WTC11 (cell line): ENCODE data around the gene NXPE3. TPM values are rescaled to one million over a fixed set of nuclear protein-coding genes. Genes with fewer than 3 reads are reported as not detected.
A peak's percentile ranks its signal among the peaks of the same experiment; 100 is the strongest.

Experiments used
- ATAC-seq: fragments of 200-7000 bp; cut with Tn5 transposase; 2 replicates; pipeline ENCODE4 v1.10.0; 2021; ENCODE audit warnings: mild to moderate bottlenecking, moderate library complexity
- CTCF ChIA-PET: fragments of 300-600 bp; sonication (Branson Sonifier 250); formaldehyde crosslinking; loops from one replicate; lab custom pipeline; 2021; ENCODE audit warnings: antibody characterized with exemption; lab: Charles Lee
- POLR2A ChIA-PET: fragments of 350-600 bp; sonication (Branson Sonifier 250); formaldehyde crosslinking; loops from one replicate; lab custom pipeline; 2021; ENCODE audit warnings: antibody characterized with exemption; lab: Charles Lee
- DNase-seq: peaks from one replicate; pipeline ENCODE4 v3.0.0; 2021; ENCODE audit warnings: low spot score
- H3K27ac Mint-ChIP-seq: 2 replicates; pipeline ENCODE4 v1.8.0; 2021; ENCODE audit warnings: mixed read lengths
- H3K27me3 Mint-ChIP-seq: 2 replicates; pipeline ENCODE4 v1.8.0; 2021; ENCODE audit warnings: low read depth, mild to moderate bottlenecking, moderate library complexity, mixed read lengths
- H3K36me3 Mint-ChIP-seq: 2 replicates; pipeline ENCODE4 v1.8.0; 2021; ENCODE audit warnings: mixed read lengths
- H3K4me1 Mint-ChIP-seq: 2 replicates; pipeline ENCODE4 v1.8.0; 2022; ENCODE audit warnings: mixed read lengths
- H3K4me3 Mint-ChIP-seq: 2 replicates; pipeline ENCODE4 v1.8.0; 2021; ENCODE audit warnings: mild to moderate bottlenecking, moderate library complexity, mixed read lengths
- H3K9me3 Mint-ChIP-seq: 2 replicates; pipeline ENCODE4 v1.8.0; 2021; ENCODE audit warnings: mixed read lengths
- CREM ChIP-seq: sonication (generic); formaldehyde crosslinking; IDR thresholded peaks from 2 replicates; pipeline ENCODE4 v1.8.1; 2022; ENCODE audit warnings: mild to moderate bottlenecking, missing genetic modification reagents, moderate library complexity
- JAZF1 ChIP-seq: fragments of 250-450 bp; sonication (Bioruptor Pico); IDR thresholded peaks from 2 replicates; pipeline ENCODE4 v1.9.0; 2021; ENCODE audit warnings: moderate library complexity, mild to moderate bottlenecking, inconsistent platforms
- NFE2L1 ChIP-seq: sonication (generic); formaldehyde crosslinking; IDR thresholded peaks from 2 replicates; pipeline ENCODE4 v1.8.1; 2023; ENCODE audit warnings: missing genetic modification reagents
- OVOL2 ChIP-seq: fragments of 250-450 bp; sonication (Bioruptor Pico); IDR thresholded peaks from 2 replicates; pipeline ENCODE4 v1.9.0; 2021; ENCODE audit warnings: mild to moderate bottlenecking, borderline replicate concordance
- TEAD1 ChIP-seq: sonication (generic); formaldehyde crosslinking; IDR thresholded peaks from 2 replicates; pipeline ENCODE4 v1.8.0; 2022; ENCODE audit warnings: mild to moderate bottlenecking, missing genetic modification reagents
- ZBTB21 ChIP-seq: sonication (generic); formaldehyde crosslinking; IDR thresholded peaks from 2 replicates; pipeline ENCODE4 v1.8.1; 2023; ENCODE audit warnings: mild to moderate bottlenecking, missing genetic modification reagents, borderline replicate concordance
- ZNF121 ChIP-seq: sonication (generic); formaldehyde crosslinking; IDR thresholded peaks from 2 replicates; pipeline ENCODE4 v1.8.0; 2023; ENCODE audit warnings: missing genetic modification reagents
- ZNF317 ChIP-seq: sonication (generic); formaldehyde crosslinking; IDR thresholded peaks from 2 replicates; pipeline ENCODE4 v1.8.1; 2023; ENCODE audit warnings: low read depth, mild to moderate bottlenecking, moderate library complexity, missing genetic modification reagents, borderline replicate concordance
- ZNF396 ChIP-seq: fragments of 250-450 bp; sonication (Bioruptor Pico); IDR thresholded peaks from 2 replicates; pipeline ENCODE4 v1.8.0; 2021; ENCODE audit warnings: mild to moderate bottlenecking, moderate library complexity, borderline replicate concordance
- total RNA-seq: library from RNA; stranded (reverse); gene quantifications from 3 replicates; pipeline ENCODE4 v1.2.3, GENCODE V29; 2021
- TF ChIP-seq, protein P1 (sequence below): sonication (generic); formaldehyde crosslinking; IDR thresholded peaks from 2 replicates; pipeline ENCODE4 v1.8.0; 2023; ENCODE audit warnings: missing genetic modification reagents, mild to moderate bottlenecking, borderline replicate concordance
- TF ChIP-seq, protein P2 (sequence below): fragments of 200-600 bp; IDR thresholded peaks from 2 replicates; pipeline ENCODE4 v1.8.0; 2022; ENCODE audit warnings: antibody characterized with exemption
- TF ChIP-seq, protein P3 (sequence below): sonication (generic); formaldehyde crosslinking; IDR thresholded peaks from 2 replicates; pipeline ENCODE4 v1.8.0; 2022; ENCODE audit warnings: mild to moderate bottlenecking, missing genetic modification reagents
- TF ChIP-seq, protein P4 (sequence below): fragments of 250-450 bp; sonication (Bioruptor Pico); IDR thresholded peaks from 2 replicates; pipeline ENCODE4 v1.9.0; 2021; ENCODE audit warnings: mild to moderate bottlenecking, borderline replicate concordance
- TF ChIP-seq, protein P5 (sequence below): sonication (generic); formaldehyde crosslinking; conservative IDR thresholded peaks from 2 replicates; pipeline ENCODE4 v1.8.1; 2022; ENCODE audit warnings: mild to moderate bottlenecking, missing genetic modification reagents
- TF ChIP-seq, protein P6 (sequence below): sonication (generic); formaldehyde crosslinking; IDR thresholded peaks from 2 replicates; pipeline ENCODE4 v1.8.1; 2022; ENCODE audit warnings: missing genetic modification reagents, borderline replicate concordance

The NXPE3 gene
- total RNA-seq, 1 experiment from 2014 or later = 13.9 TPM

DNA sequence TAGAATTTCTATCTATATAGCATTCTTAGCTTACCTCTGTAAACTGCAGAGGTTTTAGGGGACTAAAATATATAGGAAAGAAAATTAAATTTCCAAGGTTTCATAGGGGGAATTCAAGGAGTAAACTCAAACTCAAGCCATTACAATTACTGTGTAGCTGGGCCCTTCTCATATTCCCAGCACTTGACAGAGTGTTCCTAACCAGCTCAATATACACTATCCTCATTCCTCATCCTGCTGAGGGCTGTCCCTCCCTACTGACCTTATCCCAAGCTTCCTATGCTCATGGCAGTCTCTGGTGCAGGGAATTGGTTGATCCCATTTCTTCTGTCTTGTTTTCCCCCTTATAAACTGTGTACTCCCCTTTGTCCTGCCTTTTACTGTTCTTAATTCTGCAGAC is 33.9 kb downstream of the NXPE3 start (continued):
- TF ChIP-seq, protein P1, sequence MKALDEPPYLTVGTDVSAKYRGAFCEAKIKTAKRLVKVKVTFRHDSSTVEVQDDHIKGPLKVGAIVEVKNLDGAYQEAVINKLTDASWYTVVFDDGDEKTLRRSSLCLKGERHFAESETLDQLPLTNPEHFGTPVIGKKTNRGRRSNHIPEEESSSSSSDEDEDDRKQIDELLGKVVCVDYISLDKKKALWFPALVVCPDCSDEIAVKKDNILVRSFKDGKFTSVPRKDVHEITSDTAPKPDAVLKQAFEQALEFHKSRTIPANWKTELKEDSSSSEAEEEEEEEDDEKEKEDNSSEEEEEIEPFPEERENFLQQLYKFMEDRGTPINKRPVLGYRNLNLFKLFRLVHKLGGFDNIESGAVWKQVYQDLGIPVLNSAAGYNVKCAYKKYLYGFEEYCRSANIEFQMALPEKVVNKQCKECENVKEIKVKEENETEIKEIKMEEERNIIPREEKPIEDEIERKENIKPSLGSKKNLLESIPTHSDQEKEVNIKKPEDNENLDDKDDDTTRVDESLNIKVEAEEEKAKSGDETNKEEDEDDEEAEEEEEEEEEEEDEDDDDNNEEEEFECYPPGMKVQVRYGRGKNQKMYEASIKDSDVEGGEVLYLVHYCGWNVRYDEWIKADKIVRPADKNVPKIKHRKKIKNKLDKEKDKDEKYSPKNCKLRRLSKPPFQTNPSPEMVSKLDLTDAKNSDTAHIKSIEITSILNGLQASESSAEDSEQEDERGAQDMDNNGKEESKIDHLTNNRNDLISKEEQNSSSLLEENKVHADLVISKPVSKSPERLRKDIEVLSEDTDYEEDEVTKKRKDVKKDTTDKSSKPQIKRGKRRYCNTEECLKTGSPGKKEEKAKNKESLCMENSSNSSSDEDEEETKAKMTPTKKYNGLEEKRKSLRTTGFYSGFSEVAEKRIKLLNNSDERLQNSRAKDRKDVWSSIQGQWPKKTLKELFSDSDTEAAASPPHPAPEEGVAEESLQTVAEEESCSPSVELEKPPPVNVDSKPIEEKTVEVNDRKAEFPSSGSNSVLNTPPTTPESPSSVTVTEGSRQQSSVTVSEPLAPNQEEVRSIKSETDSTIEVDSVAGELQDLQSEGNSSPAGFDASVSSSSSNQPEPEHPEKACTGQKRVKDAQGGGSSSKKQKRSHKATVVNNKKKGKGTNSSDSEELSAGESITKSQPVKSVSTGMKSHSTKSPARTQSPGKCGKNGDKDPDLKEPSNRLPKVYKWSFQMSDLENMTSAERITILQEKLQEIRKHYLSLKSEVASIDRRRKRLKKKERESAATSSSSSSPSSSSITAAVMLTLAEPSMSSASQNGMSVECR (CRISPR knock-in tag) = no peak

DNA sequence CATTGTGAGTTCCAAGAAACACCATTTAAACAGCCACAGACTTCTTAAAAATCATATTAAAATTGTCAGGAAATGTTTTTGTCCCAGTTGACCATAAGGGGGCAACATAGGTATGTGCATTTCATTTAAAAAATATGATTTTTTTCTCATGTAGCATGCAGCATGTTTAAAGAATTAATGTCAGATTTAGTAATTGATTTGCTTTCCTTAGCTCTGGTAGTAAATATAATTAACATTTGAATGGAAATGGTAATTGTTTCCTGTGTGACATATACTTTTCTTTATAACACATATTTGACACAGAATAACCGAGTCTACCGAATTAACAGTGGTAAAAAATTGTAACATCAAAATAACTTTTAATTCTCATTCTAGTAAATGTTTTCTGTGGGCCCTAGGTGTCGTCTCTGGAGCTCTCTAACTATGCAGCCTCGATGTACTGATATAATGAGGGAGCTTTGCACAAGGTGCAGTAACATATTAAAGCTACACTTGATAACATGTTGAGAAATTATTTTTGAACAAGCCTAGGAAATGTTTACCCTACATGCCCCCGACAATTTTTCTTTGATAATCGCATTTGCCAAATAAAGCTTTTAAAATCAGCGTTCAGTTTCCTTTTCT is 34.9 kb downstream of the NXPE3 start:
- DNase-seq (no peak), ATAC-seq (no peak)
- ChIA-PET POLR2A (no interaction called here), CTCF (interaction anchor here (0.5 to 1.5 kb wide), 4 partner anchors 11 to 415 kb away, joined by 3 to 6 read pairs (median 4); no protein-coding TSS in a partner anchor)
- Mint-ChIP-seq H3K27ac (no peak overlapping the region), H3K27me3 (no peaks in the 10 kb centered on the region), H3K4me3 (no peak overlapping the region), H3K9me3 (no peaks in the 10 kb centered on the region), H3K4me1 (peaks cover 10% of the 10 kb centered on the region), H3K36me3 (0 out of 2 replicates have a peak, but pooled peaks cover 4% of the 10 kb centered on the region)
- TF ChIP-seq, protein P2, sequence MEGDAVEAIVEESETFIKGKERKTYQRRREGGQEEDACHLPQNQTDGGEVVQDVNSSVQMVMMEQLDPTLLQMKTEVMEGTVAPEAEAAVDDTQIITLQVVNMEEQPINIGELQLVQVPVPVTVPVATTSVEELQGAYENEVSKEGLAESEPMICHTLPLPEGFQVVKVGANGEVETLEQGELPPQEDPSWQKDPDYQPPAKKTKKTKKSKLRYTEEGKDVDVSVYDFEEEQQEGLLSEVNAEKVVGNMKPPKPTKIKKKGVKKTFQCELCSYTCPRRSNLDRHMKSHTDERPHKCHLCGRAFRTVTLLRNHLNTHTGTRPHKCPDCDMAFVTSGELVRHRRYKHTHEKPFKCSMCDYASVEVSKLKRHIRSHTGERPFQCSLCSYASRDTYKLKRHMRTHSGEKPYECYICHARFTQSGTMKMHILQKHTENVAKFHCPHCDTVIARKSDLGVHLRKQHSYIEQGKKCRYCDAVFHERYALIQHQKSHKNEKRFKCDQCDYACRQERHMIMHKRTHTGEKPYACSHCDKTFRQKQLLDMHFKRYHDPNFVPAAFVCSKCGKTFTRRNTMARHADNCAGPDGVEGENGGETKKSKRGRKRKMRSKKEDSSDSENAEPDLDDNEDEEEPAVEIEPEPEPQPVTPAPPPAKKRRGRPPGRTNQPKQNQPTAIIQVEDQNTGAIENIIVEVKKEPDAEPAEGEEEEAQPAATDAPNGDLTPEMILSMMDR = peak; percentile 33
- no peak for TF ChIP-seq TEAD1 (CRISPR knock-in tag)

DNA sequence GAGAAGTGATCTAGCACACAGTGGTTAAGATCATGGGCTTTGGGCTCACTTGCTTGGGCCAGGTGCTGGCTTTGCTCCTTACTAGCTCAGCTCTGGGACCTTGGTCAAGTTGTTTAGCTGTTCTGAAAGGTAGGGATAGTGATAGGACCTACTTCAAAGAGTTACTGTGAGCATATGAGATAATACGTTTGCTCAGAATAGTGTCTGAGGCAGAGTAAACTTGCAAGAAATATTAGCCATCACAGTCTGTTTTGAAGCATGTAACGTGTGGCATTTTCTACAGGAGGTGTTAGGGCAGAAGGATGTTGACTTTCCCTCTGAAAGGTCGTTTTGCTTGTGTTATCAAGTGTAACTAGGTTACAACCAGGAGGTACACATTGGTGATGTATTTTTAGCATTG is 35.8 kb downstream of the NXPE3 start:
- no peak overlapping the region for H3K4me3 Mint-ChIP-seq
- H3K4me1 Mint-ChIP-seq = peaks cover 3% of the 10 kb centered on the region
- no peaks in the 10 kb centered on the region for H3K9me3 Mint-ChIP-seq
- TF ChIP-seq, protein P3, sequence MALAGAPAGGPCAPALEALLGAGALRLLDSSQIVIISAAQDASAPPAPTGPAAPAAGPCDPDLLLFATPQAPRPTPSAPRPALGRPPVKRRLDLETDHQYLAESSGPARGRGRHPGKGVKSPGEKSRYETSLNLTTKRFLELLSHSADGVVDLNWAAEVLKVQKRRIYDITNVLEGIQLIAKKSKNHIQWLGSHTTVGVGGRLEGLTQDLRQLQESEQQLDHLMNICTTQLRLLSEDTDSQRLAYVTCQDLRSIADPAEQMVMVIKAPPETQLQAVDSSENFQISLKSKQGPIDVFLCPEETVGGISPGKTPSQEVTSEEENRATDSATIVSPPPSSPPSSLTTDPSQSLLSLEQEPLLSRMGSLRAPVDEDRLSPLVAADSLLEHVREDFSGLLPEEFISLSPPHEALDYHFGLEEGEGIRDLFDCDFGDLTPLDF (CRISPR knock-in tag) = no peak
- TF ChIP-seq ZNF121 (CRISPR knock-in tag) (no peak), CREM (no peak), OVOL2 (CRISPR knock-in tag) (no peak), ZNF317 (CRISPR knock-in tag) (no peak), JAZF1 (CRISPR knock-in tag) (no peak), ZBTB21 (CRISPR knock-in tag) (no peak), ZNF396 (no peak), NFE2L1 (CRISPR knock-in tag) (no peak)
- TF ChIP-seq, protein P4, sequence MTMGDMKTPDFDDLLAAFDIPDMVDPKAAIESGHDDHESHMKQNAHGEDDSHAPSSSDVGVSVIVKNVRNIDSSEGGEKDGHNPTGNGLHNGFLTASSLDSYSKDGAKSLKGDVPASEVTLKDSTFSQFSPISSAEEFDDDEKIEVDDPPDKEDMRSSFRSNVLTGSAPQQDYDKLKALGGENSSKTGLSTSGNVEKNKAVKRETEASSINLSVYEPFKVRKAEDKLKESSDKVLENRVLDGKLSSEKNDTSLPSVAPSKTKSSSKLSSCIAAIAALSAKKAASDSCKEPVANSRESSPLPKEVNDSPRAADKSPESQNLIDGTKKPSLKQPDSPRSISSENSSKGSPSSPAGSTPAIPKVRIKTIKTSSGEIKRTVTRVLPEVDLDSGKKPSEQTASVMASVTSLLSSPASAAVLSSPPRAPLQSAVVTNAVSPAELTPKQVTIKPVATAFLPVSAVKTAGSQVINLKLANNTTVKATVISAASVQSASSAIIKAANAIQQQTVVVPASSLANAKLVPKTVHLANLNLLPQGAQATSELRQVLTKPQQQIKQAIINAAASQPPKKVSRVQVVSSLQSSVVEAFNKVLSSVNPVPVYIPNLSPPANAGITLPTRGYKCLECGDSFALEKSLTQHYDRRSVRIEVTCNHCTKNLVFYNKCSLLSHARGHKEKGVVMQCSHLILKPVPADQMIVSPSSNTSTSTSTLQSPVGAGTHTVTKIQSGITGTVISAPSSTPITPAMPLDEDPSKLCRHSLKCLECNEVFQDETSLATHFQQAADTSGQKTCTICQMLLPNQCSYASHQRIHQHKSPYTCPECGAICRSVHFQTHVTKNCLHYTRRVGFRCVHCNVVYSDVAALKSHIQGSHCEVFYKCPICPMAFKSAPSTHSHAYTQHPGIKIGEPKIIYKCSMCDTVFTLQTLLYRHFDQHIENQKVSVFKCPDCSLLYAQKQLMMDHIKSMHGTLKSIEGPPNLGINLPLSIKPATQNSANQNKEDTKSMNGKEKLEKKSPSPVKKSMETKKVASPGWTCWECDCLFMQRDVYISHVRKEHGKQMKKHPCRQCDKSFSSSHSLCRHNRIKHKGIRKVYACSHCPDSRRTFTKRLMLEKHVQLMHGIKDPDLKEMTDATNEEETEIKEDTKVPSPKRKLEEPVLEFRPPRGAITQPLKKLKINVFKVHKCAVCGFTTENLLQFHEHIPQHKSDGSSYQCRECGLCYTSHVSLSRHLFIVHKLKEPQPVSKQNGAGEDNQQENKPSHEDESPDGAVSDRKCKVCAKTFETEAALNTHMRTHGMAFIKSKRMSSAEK (CRISPR knock-in tag) = no peak
- TF ChIP-seq, protein P5, sequence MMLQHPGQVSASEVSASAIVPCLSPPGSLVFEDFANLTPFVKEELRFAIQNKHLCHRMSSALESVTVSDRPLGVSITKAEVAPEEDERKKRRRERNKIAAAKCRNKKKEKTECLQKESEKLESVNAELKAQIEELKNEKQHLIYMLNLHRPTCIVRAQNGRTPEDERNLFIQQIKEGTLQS = no peak
- TF ChIP-seq, protein P6, sequence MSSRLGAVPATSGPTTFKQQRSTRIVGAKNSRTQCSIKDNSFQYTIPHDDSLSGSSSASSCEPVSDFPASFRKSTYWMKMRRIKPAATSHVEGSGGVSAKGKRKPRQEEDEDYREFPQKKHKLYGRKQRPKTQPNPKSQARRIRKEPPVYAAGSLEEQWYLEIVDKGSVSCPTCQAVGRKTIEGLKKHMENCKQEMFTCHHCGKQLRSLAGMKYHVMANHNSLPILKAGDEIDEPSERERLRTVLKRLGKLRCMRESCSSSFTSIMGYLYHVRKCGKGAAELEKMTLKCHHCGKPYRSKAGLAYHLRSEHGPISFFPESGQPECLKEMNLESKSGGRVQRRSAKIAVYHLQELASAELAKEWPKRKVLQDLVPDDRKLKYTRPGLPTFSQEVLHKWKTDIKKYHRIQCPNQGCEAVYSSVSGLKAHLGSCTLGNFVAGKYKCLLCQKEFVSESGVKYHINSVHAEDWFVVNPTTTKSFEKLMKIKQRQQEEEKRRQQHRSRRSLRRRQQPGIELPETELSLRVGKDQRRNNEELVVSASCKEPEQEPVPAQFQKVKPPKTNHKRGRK (CRISPR knock-in tag) = no peak
- peak overlapping the region; percentile 10; the same call in 1 of the 2 replicates for H3K27ac Mint-ChIP-seq
- POLR2A ChIA-PET = no interaction called here
- H3K27me3 Mint-ChIP-seq = no peaks in the 10 kb centered on the region
- H3K36me3 Mint-ChIP-seq = 0 out of 2 replicates have a peak, but pooled peaks cover 4% of the 10 kb centered on the region
- CTCF ChIA-PET = interaction anchor here (0.6 to 1.5 kb wide), 2 partner anchors 12 to 410 kb away, joined by 3 to 4 read pairs; no protein-coding TSS in a partner anchor
- no peak for DNase-seq
- ATAC-seq = no peak
